Natural killer cell treated with Interleukin-12 subunit alpha and Interleukin-12 subunit beta and Interleukin-15 and Interleukin-18, amount 100 ng/mL, for 72 hours (primary cell): Measurements from ENCODE around the gene PRODH. TPM values are rescaled to one million over a fixed set of nuclear protein-coding genes. Genes with fewer than 3 reads are reported as not detected.
"Not testable (repeated sequence)": the region's sequence is repeated elsewhere in the genome, so short reads cannot be mapped to it uniquely, and the experiment has no call there.

ENCODE experiments used
- ATAC-seq, 2 donors: fragments of 150-1000 bp; cut with Tn5 transposase in 1 of 2; sonication (Bioruptor Pico), chemical (Tn5 transposase) in 1 of 2; 2 replicates each; pipeline ENCODE4 v1.10.0; 2021
- DNase-seq: peaks from one replicate; pipeline ENCODE4 v3.0.0; 2022; ENCODE audit warnings: low spot score
- H3K27ac Mint-ChIP-seq, 2 donors: 1 replicate in 1 of 2; 2 replicates in 1 of 2; pipeline ENCODE4 v1.8.0; 2022; ENCODE audit warnings: mixed read lengths in 2 of 2, mild to moderate bottlenecking in 1 of 2, moderate library complexity in 1 of 2
- H3K27me3 Mint-ChIP-seq, 2 donors: 1 replicate in 1 of 2; 2 replicates in 1 of 2; pipeline ENCODE4 v1.8.0; 2022; ENCODE audit warnings: mixed read lengths in 2 of 2
- H3K36me3 Mint-ChIP-seq: one replicate; pipeline ENCODE4 v1.8.0; 2022; ENCODE audit warnings: mixed read lengths
- H3K4me1 Mint-ChIP-seq, 2 donors: 1 replicate in 1 of 2; 2 replicates in 1 of 2; pipeline ENCODE4 v1.8.0; 2022; ENCODE audit warnings: low read depth in 2 of 2, mixed read lengths in 2 of 2, mild to moderate bottlenecking in 1 of 2
- H3K4me3 Mint-ChIP-seq: one replicate; pipeline ENCODE4 v1.8.0; 2022; ENCODE audit warnings: mixed read lengths
- H3K9me3 Mint-ChIP-seq: 2 replicates; pipeline ENCODE4 v1.8.0; 2022; ENCODE audit warnings: mixed read lengths
- total RNA-seq, 2 donors: library from RNA; stranded (reverse); gene quantifications; one replicate each; pipeline ENCODE4 v1.2.3, GENCODE V29; 2022

Gene PRODH
- total RNA-seq, 2 donors from 2014 or later: not detected

DNA sequence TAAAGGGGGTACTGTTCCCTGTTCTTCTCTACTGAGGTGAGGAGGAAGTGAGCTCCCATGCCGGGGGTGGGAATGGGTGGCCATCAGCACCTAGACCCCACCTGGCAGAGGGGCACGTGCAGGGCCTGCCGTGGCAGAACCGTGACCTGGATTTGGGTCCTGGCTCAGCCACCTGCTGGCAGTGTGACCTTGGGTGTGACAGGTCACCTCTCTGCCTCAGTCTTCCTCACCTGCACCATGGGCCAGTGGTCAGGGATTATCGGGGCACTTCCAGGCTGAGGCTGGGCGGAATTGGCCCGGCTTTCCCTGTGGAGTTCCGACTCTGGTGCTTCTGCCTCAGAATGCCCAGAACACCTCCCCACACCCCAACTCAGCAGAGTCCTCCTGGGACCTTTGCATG lies 36.5 kb upstream of the PRODH start:
- not testable (repeated sequence) for H3K36me3 Mint-ChIP-seq

DNA sequence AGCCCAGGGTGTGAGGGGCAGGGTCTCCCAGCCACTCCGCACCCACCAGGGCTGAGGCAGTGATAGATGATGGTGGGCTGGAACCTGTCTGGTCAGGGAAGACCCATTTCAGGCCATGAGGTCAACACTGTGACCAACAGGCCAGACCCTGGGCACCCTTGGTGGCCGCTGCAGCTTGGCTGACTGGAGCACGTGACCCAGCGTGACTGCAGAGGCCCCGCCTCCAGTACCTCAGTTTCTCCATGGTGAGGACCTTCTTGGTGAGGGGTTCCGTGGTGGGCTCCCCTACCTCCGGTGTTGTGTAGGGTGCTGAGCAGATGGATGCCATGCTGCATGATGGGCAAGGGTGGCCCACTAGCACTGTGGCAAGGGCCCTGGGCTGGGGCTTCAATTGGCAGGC lies 35.9 kb upstream of the PRODH start:
- DNase-seq, H3K9me3 Mint-ChIP-seq, ATAC-seq, H3K4me1 Mint-ChIP-seq, H3K4me3 Mint-ChIP-seq, H3K36me3 Mint-ChIP-seq, H3K27me3 Mint-ChIP-seq, H3K27ac Mint-ChIP-seq: not testable (repeated sequence)

More for the DNA sequence above, 36.5 kb upstream of the PRODH start:
- H3K4me3 Mint-ChIP-seq, H3K27me3 Mint-ChIP-seq, H3K4me1 Mint-ChIP-seq, H3K27ac Mint-ChIP-seq, H3K9me3 Mint-ChIP-seq, DNase-seq, ATAC-seq: not testable (repeated sequence)

DNA sequence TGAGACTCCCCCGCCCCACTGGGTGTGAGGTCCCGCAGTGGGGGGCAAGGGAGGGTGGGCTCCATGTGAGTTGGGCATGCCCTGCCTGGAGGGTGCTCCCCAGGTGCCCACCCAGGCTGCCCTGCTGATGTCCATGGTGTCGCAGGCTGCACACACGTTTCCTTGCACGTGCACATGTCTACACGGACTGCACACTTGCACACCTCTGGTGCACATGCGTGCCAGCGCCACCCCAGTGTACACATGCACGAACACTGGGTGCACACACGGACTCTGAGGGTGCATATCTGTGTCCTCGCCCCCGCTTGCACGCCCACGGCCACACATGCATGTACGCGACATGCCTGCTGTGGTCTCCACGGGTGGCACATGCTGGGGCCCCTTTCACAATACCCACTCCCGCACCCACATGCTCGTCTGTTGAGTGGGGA lies 35.2 kb upstream of the PRODH start:
- no peaks in the 10 kb centered on the region for H3K4me1 Mint-ChIP-seq
- no peaks in the 10 kb centered on the region for H3K36me3 Mint-ChIP-seq
- ATAC-seq: no peak
- H3K27ac Mint-ChIP-seq: no peak overlapping the region
- no peak for DNase-seq
- no peak overlapping the region for H3K4me3 Mint-ChIP-seq
- peaks cover 7 to 8% of the 10 kb centered on the region in 2 donors for H3K27me3 Mint-ChIP-seq
- H3K9me3 Mint-ChIP-seq: no peaks in the 10 kb centered on the region

DNA sequence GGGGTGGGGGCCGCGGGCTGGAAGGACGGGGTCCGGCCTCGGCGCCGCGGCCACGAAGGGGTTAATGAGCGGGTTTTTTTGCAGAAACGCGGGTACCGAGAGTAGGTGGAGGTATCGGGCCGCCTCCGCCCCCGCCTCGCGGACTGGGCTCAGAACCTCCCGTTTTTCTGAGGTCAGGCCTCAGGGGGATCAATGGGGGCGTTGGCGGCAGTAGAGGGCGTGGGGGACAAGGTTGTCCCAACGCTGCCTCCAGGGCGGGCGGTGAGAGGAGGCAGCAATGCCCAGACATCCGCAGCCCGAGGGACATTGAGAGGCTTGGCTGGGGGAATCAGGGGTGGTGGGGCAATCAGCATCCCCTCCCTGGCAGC lies 34.8 kb upstream of the PRODH start:
- Mint-ChIP-seq H3K27me3 (peaks cover 7 to 10% of the 10 kb centered on the region in 2 donors), H3K36me3 (no peaks in the 10 kb centered on the region), H3K4me3 (no peak overlapping the region), H3K9me3 (no peaks in the 10 kb centered on the region), H3K27ac (no peak overlapping the region), H3K4me1 (no peaks in the 10 kb centered on the region)
- no peak for ATAC-seq
- no peak for DNase-seq

DNA sequence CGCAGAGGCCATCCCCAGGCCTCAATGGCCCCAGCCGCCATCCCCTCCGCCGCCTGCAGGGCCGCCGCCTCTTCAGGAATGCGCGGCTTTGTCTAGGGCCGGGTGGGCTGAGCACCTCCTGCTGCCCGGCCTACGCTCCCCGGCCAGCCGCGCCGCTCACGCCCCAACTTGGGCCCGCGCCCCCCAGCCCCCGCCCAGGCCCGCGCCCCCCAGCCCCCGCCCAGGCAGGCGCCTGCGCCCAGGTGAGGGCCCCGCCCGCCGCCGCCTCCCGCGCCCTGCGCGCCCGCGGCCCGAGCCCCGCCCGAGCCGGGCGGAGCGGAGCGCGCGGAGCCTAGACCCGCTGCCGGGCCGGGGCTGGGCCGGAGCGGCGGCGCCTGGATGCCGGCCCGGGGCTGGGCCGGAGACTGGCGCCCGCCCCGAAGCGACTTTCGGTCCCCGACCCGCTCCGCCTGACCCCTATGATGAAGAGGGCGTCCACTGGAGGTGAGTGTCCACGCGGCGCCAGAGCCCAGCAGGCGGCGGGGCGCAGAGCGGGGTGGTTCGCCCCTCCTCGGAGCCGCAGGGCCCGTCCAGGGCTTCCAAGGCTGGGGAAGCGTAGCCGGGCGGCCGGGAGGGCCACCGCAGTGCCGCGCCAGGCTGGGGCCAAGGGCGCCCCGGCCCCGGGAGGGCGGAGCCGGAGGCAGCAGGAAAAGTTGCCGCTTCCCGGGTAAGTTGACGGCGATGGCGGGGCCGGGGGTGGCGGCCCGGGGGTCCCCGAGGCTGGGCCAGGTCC lies 34.3 kb upstream of the PRODH start:
- ATAC-seq (peak in 1 of 2 donors; percentile 33), DNase-seq (no peak)
- Mint-ChIP-seq H3K36me3 (no peaks in the 10 kb centered on the region), H3K27me3 (peaks cover 7 to 10% of the 10 kb centered on the region in 2 donors), H3K9me3 (no peaks in the 10 kb centered on the region), H3K27ac (no peak overlapping the region), H3K4me3 (no peak overlapping the region), H3K4me1 (no peaks in the 10 kb centered on the region)

DNA sequence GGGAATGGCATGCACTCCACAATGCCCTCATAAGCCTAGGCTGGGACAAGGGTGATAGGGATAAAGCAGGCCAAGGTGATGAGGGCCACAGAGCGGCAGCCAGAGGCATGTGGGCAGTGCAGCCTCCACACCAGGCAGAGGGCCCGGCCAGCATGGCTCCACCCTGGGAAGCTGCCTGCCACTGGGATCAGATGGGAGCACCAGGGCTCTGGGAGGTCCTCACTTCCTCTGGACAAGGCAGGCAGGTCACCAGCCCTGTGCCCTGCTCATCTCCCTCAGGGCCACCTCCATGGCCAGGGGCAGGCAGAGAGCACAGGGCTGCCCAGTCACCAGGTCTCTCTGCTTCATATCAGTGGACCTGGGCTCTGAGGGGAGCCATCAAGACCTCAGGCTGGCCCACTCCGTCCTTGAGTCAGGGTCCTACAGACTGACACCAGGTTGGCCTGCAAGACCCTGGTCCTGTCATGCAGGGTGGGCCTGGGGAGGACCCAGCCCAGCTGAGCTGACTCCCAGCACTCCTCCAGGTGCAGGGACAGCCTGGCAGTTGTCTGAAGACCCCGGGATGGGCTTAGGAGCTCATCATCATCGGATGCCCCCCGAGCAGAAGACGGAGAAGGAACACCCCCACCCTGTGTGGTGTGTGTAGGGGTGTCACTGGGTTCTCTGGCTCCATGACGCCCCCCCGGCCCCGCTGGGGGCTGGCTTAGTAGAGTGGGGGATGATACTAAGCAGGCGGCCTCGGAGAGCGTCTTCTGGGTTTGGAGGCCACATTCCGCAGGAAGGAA lies 33.3 kb upstream of the PRODH start:
- H3K27ac Mint-ChIP-seq, DNase-seq, H3K4me1 Mint-ChIP-seq, H3K36me3 Mint-ChIP-seq, H3K27me3 Mint-ChIP-seq, H3K9me3 Mint-ChIP-seq, H3K4me3 Mint-ChIP-seq, ATAC-seq: not testable (repeated sequence)

DNA sequence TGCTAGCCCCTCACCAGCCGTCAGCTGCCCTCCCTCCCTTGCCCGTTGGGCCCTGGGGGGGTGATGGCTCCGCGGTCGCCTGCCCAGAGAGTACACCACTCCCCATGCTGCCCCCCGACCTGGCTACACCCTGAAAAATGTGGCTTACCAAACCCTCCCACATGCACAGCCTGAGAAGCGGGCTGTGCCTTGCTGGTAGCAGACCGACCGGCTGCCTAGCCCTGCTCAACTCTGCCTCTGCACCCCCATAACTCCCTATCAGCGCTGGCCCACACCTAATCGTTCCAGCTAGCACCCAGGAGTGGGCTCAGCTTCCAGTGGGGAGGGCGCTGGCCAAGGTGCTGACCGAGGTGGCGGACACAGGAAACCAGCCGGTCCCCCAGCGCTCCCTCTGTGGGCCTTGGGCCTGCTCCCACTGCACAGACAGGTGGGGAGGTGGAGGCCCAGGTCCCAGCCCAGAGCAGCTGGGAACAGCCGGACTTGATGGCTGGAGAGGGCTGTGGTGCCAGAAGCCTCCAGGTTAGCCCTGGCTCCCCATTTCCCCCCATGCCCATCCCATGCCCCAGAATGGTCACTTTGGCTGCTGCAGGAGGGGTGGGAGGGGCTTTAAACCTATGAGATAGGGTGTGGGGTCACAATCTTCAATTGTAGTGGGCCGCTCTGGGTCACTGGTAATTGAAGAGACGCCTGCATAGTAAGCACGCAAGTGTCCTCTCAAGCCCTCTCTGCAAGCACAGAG lies 32.1 kb upstream of the PRODH start:
- ATAC-seq: no peak
- H3K4me3 Mint-ChIP-seq: no peak overlapping the region
- H3K4me1 Mint-ChIP-seq: no peaks in the 10 kb centered on the region
- H3K27ac Mint-ChIP-seq: no peak overlapping the region
- H3K9me3 Mint-ChIP-seq: no peaks in the 10 kb centered on the region
- no peak for DNase-seq
- H3K36me3 Mint-ChIP-seq: no peaks in the 10 kb centered on the region
- peaks cover 0 to 10% of the 10 kb centered on the region in 2 donors for H3K27me3 Mint-ChIP-seq

DNA sequence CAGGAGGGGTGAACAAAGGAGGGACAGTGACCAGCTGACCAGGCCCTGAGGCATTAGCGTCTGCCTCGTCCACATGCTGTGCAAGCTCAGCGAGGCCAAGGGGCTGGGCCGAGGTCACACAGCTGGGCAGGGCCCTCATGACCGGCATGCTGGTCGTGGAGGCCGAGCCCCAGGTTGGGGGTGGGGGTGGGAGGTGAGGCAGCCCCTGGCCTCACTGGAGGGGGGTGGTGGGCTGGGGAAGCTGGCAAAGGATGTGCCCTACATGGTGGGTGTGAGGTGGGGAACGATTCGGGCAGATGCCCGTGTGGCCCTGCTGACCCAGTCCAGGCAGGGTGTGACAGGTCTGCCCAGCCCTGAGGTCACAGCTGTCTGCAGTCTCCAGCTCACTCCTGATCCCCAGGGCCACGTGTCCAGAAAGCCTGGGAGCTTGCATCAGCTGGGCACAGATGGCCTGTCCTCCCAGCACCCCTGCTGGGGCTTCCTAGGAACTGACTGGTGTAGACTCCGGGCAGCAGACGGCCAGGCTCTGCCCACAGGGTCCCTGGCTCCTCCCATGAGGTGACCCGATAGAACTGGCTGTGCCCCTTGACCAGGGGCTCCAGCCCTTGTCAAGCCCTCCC lies 31.4 kb upstream of the PRODH start:
- not testable (repeated sequence) for H3K4me3 Mint-ChIP-seq, H3K27me3 Mint-ChIP-seq, DNase-seq, H3K36me3 Mint-ChIP-seq, H3K4me1 Mint-ChIP-seq, H3K27ac Mint-ChIP-seq, H3K9me3 Mint-ChIP-seq
- ATAC-seq: peak in 1 of 2 donors; percentile 6

DNA sequence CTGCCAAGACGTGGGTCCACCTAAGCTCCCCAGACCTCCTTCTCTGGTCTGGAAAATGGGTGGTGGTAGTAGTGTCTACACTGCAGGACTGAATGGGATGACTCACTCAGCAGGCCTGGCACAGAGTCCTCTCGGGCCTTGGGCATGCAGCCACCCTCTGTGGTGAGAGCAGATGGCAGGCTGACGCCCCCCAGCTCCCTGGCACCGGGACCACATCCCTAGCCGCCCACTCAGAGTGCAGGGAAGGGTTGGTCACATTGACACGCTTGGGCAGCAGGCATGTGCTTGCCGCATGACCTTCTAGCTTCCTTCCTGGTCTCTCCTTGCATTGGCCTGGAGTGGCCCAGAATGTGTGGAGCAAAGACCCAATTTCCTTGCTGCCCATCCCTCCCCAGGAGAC lies 30.7 kb upstream of the PRODH start:
- ATAC-seq (no peak), DNase-seq (no peak)
- H3K4me1 Mint-ChIP-seq: peaks cover 0 to 4% of the 10 kb centered on the region in 2 donors
- H3K27me3 Mint-ChIP-seq: peaks cover 0 to 9% of the 10 kb centered on the region in 2 donors
- H3K27ac Mint-ChIP-seq: no peak overlapping the region
- H3K36me3 Mint-ChIP-seq: no peaks in the 10 kb centered on the region
- no peaks in the 10 kb centered on the region for H3K9me3 Mint-ChIP-seq
- no peak overlapping the region for H3K4me3 Mint-ChIP-seq

DNA sequence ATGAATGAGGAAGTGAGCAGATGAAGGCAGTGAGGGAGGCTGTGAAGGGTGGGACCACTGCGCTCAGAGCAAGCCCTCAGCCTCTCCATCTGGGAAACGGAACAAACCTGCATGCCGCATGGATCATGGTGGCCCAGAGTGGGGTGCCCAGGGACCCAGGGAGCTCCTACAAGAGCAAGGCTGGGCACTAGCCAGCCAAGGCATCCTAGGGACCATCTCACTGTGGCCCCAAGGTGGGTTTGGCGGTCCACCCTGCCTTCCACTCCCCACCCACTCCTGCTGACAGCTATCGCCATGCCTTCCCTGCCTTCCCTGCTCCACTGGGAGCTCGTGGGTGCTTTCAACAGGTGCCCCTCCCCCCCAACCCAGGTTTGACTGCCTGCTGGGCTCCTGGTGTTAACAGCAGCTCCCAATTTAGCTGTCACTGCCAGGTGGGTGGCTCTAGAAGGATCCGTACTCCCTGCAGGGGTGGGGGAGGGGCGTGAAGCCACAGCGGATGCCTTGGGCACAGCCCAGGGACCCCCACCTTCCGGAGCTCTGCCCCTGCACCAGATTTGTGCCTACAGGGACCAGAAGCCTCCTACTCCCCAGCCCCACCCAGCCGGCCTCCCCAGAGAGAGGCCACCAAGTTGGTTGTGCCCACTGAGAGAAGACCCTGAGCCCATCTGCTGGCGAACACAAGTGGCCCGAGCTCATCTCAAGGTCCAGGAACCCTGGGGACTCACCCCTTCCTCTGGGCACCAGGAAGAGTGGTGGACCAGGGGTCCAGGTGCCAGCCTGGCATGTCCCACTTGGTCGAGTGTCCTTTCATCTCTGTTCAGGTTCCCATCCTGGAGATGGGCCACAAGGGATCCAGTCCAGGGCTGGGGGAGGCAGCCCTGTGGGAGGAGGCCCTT lies 29.7 kb upstream of the PRODH start:
- H3K4me1 Mint-ChIP-seq: peaks cover 0 to 6% of the 10 kb centered on the region in 2 donors
- no peaks in the 10 kb centered on the region for H3K36me3 Mint-ChIP-seq
- ATAC-seq: no peak
- H3K27me3 Mint-ChIP-seq: peaks cover 0 to 7% of the 10 kb centered on the region in 2 donors
- no peak for DNase-seq
- H3K4me3 Mint-ChIP-seq: no peak overlapping the region
- H3K9me3 Mint-ChIP-seq: no peaks in the 10 kb centered on the region
- H3K27ac Mint-ChIP-seq: no peak overlapping the region

DNA sequence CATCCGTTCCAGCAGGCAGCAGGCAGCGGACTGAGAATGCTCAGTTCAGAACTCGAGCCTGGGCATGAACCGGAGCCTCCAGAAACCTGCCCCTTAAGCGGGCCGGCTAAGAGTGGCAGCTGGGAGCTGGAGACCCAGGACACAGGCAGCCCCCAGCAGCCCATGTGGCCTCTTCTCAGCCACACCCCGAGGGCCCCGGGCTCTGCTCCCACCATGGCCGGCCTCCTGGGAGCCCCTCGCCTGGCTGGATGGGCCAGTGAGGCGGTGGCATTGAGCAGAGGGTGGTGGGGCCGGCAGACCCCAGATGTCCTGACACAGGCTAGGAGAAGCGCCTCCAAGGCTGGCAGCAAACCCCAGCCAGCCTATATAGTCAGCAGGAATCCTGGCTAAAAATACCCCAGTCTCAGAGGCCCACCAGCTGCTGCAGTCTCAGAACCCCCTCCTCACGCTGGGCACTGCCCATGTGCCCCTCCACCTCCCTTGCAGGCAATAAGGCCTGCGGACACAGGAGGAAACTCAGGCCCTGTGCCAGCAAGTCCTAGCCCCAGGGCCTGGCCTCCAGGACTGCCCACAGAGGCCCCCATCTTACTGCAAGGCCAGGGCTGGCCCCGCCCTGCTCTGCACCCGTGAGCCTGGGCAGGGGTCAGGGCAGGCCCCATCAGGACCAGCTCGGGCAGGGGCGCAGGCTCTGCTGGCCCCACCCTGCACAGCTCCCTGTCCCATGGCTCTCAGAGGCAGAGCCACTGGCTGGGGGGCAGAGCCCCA lies 28.6 kb upstream of the PRODH start:
- not testable (repeated sequence) for H3K36me3 Mint-ChIP-seq, H3K9me3 Mint-ChIP-seq, H3K27me3 Mint-ChIP-seq, ATAC-seq, H3K27ac Mint-ChIP-seq, DNase-seq, H3K4me1 Mint-ChIP-seq, H3K4me3 Mint-ChIP-seq

DNA sequence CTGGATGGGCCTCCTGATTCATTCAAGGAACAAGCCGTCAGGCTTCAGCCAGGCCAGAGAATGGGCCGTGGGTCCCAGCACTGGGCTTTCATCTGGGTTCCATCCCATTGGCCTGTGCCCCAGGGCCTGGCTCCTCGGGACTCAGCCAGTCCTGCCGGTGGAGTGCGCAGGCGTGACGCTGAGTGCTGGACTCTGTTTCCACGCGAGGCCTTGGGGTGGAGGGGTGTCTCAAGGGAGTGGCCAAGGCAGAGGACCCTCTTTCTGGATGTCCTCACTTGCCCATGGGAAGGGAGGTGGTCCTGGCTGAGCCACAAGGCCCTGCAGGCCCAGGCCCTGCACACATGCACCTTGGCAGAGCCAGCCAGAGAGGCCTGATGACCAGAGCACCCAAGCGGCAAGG lies 28.0 kb upstream of the PRODH start:
- H3K27ac Mint-ChIP-seq, H3K27me3 Mint-ChIP-seq, DNase-seq, H3K36me3 Mint-ChIP-seq, H3K4me1 Mint-ChIP-seq, H3K9me3 Mint-ChIP-seq, H3K4me3 Mint-ChIP-seq, ATAC-seq: not testable (repeated sequence)
